ENCODE measurements around the gene MTHFS.

Gene MTHFS

GRCh38 chr15:79881254-79881653 is 15.6 kb downstream of the MTHFS start:
- H3K4me3 ChIP-seq (ENCODE audit: low read depth, low read length) = no peak overlapping the region

GRCh38 chr15:79878078-79878705 is 18.6 kb downstream of the MTHFS start:
- H3K4me3 ChIP-seq (ENCODE audit: low read depth, low read length) = no peak overlapping the region

- H3K4me3 ChIP-seq (ENCODE audit: low read depth, low read length) = no peak overlapping the region
Measured at GRCh38 chr15:79875213-79875612, 21.6 kb downstream of the MTHFS start.

GRCh38 chr15:79874242-79874641 is 22.6 kb downstream of the MTHFS start:
- H3K4me3 ChIP-seq (ENCODE audit: low read depth, low read length) = no peak overlapping the region

- H3K4me3 ChIP-seq (ENCODE audit: low read depth, low read length) = no peak overlapping the region
Measured at GRCh38 chr15:79872358-79873017, 24.3 kb downstream of the MTHFS start.

- no peak overlapping the region for H3K4me3 ChIP-seq (ENCODE audit: low read depth, low read length)
Measured at GRCh38 chr15:79868554-79868953, 28.3 kb downstream of the MTHFS start.

- H3K4me3 ChIP-seq (ENCODE audit: low read depth, low read length) = no peak overlapping the region
Measured at GRCh38 chr15:79863886-79864285, 32.9 kb downstream of the MTHFS start.

GRCh38 chr15:79862191-79862590 is 34.6 kb downstream of the MTHFS start:
- no peak overlapping the region for H3K4me3 ChIP-seq (ENCODE audit: low read depth, low read length)

GRCh38 chr15:79860661-79861060 is 36.2 kb downstream of the MTHFS start:
- no peak overlapping the region for H3K4me3 ChIP-seq (ENCODE audit: low read depth, low read length)

GRCh38 chr15:79858469-79858868 is 38.3 kb downstream of the MTHFS start:
- no peak overlapping the region for H3K4me3 ChIP-seq (ENCODE audit: low read depth, low read length)

- no peak overlapping the region for H3K4me3 ChIP-seq (ENCODE audit: low read depth, low read length)
Measured at GRCh38 chr15:79853492-79854328, 43.1 kb downstream of the MTHFS start.

- H3K4me3 ChIP-seq (ENCODE audit: low read depth, low read length) = no peak overlapping the region
Measured at GRCh38 chr15:79849789-79850188, 47.0 kb downstream of the MTHFS start.

- no peak overlapping the region for H3K4me3 ChIP-seq (ENCODE audit: low read depth, low read length)
Measured at GRCh38 chr15:79846539-79846938, 50.3 kb downstream of the MTHFS start.

GRCh38 chr15:79844221-79844620 is 52.6 kb downstream of the MTHFS start:
- H3K4me3 ChIP-seq (ENCODE audit: low read depth, low read length) = no peak overlapping the region

- H3K4me3 ChIP-seq (ENCODE audit: low read depth, low read length) = no peak overlapping the region
Measured at GRCh38 chr15:79837846-79838245, 59.0 kb downstream of the MTHFS start.

- no peak overlapping the region for H3K4me3 ChIP-seq (ENCODE audit: low read depth, low read length)
Measured at GRCh38 chr15:79834495-79834894, 62.3 kb downstream of the MTHFS start.

- no peak overlapping the region for H3K4me3 ChIP-seq (ENCODE audit: low read depth, low read length)
Measured at GRCh38 chr15:79832367-79833120, 64.3 kb downstream of the MTHFS start.

- H3K4me3 ChIP-seq (ENCODE audit: low read depth, low read length) = no peak overlapping the region
Measured at GRCh38 chr15:79831604-79832003, 65.2 kb downstream of the MTHFS start.

- no peak overlapping the region for H3K4me3 ChIP-seq (ENCODE audit: low read depth, low read length)
Measured at GRCh38 chr15:79829950-79830349, 66.9 kb downstream of the MTHFS start.

- H3K4me3 ChIP-seq (ENCODE audit: low read depth, low read length) = no peak overlapping the region
Measured at GRCh38 chr15:79828447-79828846, 68.4 kb downstream of the MTHFS start.

GRCh38 chr15:79826800-79827199 is 70.0 kb downstream of the MTHFS start:
- H3K4me3 ChIP-seq (ENCODE audit: low read depth, low read length) = no peak overlapping the region
